Glutamatergic neuron (in vitro differentiated cells): ENCODE measurements around the gene TOR1AIP2. TPM values are rescaled to one million over a fixed set of nuclear protein-coding genes. Genes with fewer than 3 reads are reported as not detected.

Experiments
- DNase-seq: peaks from one replicate; pipeline ENCODE4 v3.0.0; 2022
- H3K27ac Mint-ChIP-seq: one replicate; pipeline ENCODE4 v1.8.0; 2020; ENCODE audit warnings: mild to moderate bottlenecking, mixed read lengths, inconsistent platforms; ENCODE audit not compliant: unreplicated experiment
- H3K27me3 Mint-ChIP-seq: one replicate; pipeline ENCODE4 v1.8.0; 2020; ENCODE audit warnings: mild to moderate bottlenecking, moderate library complexity, mixed read lengths, inconsistent platforms; ENCODE audit not compliant: unreplicated experiment
- H3K36me3 Mint-ChIP-seq: one replicate; pipeline ENCODE4 v1.8.0; 2020; ENCODE audit warnings: mild to moderate bottlenecking, mixed read lengths, inconsistent platforms; ENCODE audit not compliant: unreplicated experiment
- H3K4me1 Mint-ChIP-seq: one replicate; pipeline ENCODE4 v1.8.0; 2020; ENCODE audit warnings: mild to moderate bottlenecking, low read depth, mixed read lengths, inconsistent platforms; ENCODE audit not compliant: unreplicated experiment
- H3K4me3 Mint-ChIP-seq: one replicate; pipeline ENCODE4 v1.8.0; 2020; ENCODE audit warnings: mild to moderate bottlenecking, mixed read lengths, inconsistent platforms; ENCODE audit not compliant: unreplicated experiment
- H3K9me3 Mint-ChIP-seq: one replicate; pipeline ENCODE4 v1.8.0; 2020; ENCODE audit warnings: mild to moderate bottlenecking, moderate library complexity, mixed read lengths, inconsistent platforms; ENCODE audit not compliant: unreplicated experiment
- total RNA-seq: library from RNA; stranded (reverse); fragmentation: NEBNext Ultra II Directional; extraction: Animal tissue kit (Norgen Biotek cat#: 25700); gene quantifications from one replicate; pipeline ENCODE4 v1.2.1, GENCODE V29; 2021; ENCODE audit not compliant: unreplicated experiment
- TF ChIP-seq, protein P1 (sequence below): fragments of 200-600 bp; sonication (generic); IDR thresholded peaks from one replicate; pipeline ENCODE4 v1.5.0; 2021; ENCODE audit not compliant: partially characterized antibody, unreplicated experiment

TOR1AIP2 gene
- total RNA-seq, 1 donor from 2014 or later, result 70.3 TPM

DNA sequence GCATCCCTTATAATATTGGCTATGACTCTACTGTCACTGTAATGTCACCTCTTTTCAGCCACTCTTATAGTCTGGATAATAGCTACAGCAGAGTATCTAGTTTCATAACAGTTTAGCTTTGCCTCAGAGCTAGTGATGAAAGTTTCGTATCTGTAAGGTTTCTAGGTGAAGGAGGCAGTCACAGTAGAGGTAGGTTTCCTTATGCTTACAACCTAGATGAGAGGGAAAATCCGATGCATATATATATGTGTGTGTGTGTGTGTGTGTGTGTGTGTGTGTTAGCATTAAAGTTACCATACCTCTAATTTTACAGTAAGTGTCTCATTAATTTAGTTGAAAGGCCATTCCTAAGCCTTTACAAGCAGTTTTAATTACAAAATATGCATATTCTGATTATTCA, 2.2 kb upstream of the TOR1AIP2 start:
- peaks cover 17% of the 10 kb centered on the region for H3K9me3 Mint-ChIP-seq

DNA sequence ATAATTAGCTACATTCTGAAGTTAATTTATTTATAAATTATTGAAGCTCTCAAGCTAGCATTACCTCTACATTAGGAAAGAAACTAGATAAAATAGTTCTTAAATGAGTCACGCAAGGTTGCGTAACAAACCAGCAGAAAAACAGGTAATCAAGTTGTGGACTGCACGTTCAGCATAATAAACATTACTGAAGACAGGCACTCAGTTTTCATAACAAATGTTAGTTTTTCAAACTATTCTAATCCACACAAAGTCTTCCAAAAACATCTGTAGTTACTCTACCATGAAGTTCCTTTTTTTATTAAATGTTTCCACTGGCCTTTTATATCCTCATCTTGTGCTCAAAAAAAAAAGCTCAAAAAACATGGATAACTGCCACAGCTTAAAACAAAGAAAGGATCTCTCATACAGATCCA, 1.3 kb downstream of the TOR1AIP2 start:
- Mint-ChIP-seq H3K9me3 (peaks cover 4% of the 10 kb centered on the region), H3K36me3 (no peaks in the 10 kb centered on the region), H3K27me3 (no peaks in the 10 kb centered on the region), H3K4me1 (peaks cover 8% of the 10 kb centered on the region), H3K27ac (no peak overlapping the region), H3K4me3 (peak overlapping the region; percentile 92)
- no peak for DNase-seq
- TF ChIP-seq, protein P1, sequence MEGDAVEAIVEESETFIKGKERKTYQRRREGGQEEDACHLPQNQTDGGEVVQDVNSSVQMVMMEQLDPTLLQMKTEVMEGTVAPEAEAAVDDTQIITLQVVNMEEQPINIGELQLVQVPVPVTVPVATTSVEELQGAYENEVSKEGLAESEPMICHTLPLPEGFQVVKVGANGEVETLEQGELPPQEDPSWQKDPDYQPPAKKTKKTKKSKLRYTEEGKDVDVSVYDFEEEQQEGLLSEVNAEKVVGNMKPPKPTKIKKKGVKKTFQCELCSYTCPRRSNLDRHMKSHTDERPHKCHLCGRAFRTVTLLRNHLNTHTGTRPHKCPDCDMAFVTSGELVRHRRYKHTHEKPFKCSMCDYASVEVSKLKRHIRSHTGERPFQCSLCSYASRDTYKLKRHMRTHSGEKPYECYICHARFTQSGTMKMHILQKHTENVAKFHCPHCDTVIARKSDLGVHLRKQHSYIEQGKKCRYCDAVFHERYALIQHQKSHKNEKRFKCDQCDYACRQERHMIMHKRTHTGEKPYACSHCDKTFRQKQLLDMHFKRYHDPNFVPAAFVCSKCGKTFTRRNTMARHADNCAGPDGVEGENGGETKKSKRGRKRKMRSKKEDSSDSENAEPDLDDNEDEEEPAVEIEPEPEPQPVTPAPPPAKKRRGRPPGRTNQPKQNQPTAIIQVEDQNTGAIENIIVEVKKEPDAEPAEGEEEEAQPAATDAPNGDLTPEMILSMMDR, result no peak

More for the DNA sequence above, 2.2 kb upstream of the TOR1AIP2 start:
- H3K27ac Mint-ChIP-seq, result no peak overlapping the region
- H3K4me1 Mint-ChIP-seq, result peaks cover 13% of the 10 kb centered on the region
- DNase-seq, result no peak
- H3K4me3 Mint-ChIP-seq, result no peak overlapping the region
- TF ChIP-seq, protein P1, result no peak
- H3K36me3 Mint-ChIP-seq, result no peaks in the 10 kb centered on the region
- peaks cover 3% of the 10 kb centered on the region for H3K27me3 Mint-ChIP-seq

DNA sequence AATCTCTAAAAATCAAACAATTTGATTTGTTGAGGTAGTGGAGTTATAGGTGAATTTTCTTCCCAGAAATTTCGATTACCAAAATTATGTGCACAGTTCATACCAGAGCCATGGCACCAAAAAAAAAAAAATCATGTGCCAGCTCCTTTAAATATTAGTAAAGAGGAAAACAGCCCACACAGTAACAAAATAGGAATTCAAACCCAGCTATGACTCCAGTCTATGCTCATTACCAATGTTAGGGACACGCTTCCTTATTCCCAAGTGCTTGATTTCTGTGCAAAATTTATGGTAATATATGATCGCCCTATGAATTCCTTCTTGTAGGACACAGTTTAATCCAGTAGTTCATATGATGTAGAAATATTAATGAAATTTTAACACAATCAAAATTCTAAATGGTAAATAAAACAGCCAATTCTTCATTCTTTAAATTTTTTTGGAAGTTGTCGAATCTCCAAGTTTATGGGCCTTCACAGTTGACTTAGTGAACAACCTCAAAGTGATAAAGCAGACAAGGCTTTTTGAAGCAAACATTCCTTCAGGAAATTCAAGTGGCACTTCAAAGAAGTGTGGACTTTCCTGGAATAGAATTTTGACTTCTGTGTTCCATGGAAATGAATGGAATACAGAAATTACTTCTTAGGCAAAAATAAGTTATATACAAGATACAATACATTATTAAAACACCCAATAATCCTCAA, 1.9 kb downstream of the TOR1AIP2 start:
- H3K27me3 Mint-ChIP-seq, result no peaks in the 10 kb centered on the region
- no peak for DNase-seq
- TF ChIP-seq, protein P1, result no peak
- no peaks in the 10 kb centered on the region for H3K36me3 Mint-ChIP-seq
- peaks cover 7% of the 10 kb centered on the region for H3K4me1 Mint-ChIP-seq
- H3K27ac Mint-ChIP-seq, result no peak overlapping the region
- H3K9me3 Mint-ChIP-seq, result peaks cover 4% of the 10 kb centered on the region
- H3K4me3 Mint-ChIP-seq, result no peak overlapping the region

DNA sequence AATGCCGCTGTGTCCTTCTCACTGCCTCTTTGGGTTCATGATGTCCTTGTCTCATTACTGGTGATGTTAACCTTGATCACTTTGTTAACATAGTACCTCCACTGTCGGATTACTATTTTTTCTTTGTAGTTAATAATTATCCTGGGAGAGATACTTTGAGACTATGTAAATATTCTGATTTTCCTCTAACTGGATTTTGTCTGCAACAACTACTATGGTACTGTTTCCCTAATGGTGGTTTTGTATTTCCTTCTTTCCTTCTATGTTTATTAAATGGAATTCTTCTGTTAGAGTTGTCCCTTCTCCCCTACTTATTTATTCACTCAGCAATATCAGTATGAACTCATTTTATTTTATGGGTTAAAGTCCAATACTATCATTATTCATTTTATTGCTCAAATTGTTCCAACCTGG, 4.2 kb downstream of the TOR1AIP2 start:
- peaks cover 7% of the 10 kb centered on the region for H3K4me1 Mint-ChIP-seq
- no peaks in the 10 kb centered on the region for H3K27me3 Mint-ChIP-seq
- TF ChIP-seq, protein P1, result no peak
- no peak overlapping the region for H3K4me3 Mint-ChIP-seq
- H3K27ac Mint-ChIP-seq, result no peak overlapping the region
- no peak for DNase-seq
- peaks cover 4% of the 10 kb centered on the region for H3K9me3 Mint-ChIP-seq
- no peaks in the 10 kb centered on the region for H3K36me3 Mint-ChIP-seq

DNA sequence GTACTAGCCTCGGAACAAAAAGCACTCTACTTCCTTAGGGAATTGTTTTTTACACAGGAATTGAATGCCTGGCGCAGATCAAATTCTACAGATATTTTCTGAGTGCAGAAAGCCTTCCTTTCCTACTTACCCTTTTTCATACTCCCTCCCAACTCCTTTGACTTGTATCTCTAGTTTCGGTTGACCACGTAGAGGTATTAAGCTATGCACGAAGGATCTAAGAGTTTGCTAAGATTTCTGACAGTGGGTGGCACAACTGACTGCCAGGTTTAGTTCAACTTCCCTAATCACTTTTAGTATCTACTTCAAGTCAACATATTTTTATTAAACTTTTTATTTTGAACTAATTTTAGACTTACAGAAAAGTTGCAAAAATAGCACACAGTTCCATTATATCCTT, 5.0 kb downstream of the TOR1AIP2 start:
- H3K27ac Mint-ChIP-seq, result no peak overlapping the region
- H3K9me3 Mint-ChIP-seq, result peaks cover 2% of the 10 kb centered on the region
- TF ChIP-seq, protein P1, result no peak
- no peaks in the 10 kb centered on the region for H3K27me3 Mint-ChIP-seq
- peaks cover 11% of the 10 kb centered on the region for H3K4me1 Mint-ChIP-seq
- H3K4me3 Mint-ChIP-seq, result no peak overlapping the region
- no peaks in the 10 kb centered on the region for H3K36me3 Mint-ChIP-seq
- DNase-seq, result no peak
